ENCODE results near the gene HDHD3.

HDHD3 gene

GRCh38 chr9:113395000-113395861 is 18.4 kb upstream of the HDHD3 start:
- no peak overlapping the region for H3K27ac ChIP-seq
- peaks cover 5% of the 10 kb centered on the region; the same call in 1 of the 2 replicates for H3K36me3 ChIP-seq (ENCODE audit: insufficient read depth, low read length)
- no peaks in the 10 kb centered on the region for H3K9me3 ChIP-seq (ENCODE audit: low read depth, low read length)
- DNase-seq (ENCODE audit: low read depth, low spot score): no peak
- no peak for TF ChIP-seq EZH2 (IDR thresholded peaks at IDR 0.05)
- TF ChIP-seq POLR2AphosphoS5 (IDR thresholded peaks at IDR 0.05; ENCODE audit: borderline replicate concordance, low read depth, low read length): no peak
- no peak overlapping the region for H3K4me3 ChIP-seq
- no peak overlapping the region for H3K9ac ChIP-seq (ENCODE audit: insufficient read length)

GRCh38 chr9:113393281-113393680 is 16.5 kb upstream of the HDHD3 start:
- TF ChIP-seq FOXP2 (optimal IDR thresholded peaks at IDR 0.05; ENCODE audit: control extremely low read depth, extremely low read length, insufficient read depth): no peak
- TF ChIP-seq EZH2 (IDR thresholded peaks at IDR 0.05): no peak
- no peak for TF ChIP-seq POLR2AphosphoS5 (IDR thresholded peaks at IDR 0.05; ENCODE audit: borderline replicate concordance, low read depth, low read length)
- no peak overlapping the region for H3K4me3 ChIP-seq
- no peak for DNase-seq (ENCODE audit: low read depth, low spot score)
- no peaks in the 10 kb centered on the region for H3K9me3 ChIP-seq (ENCODE audit: low read depth, low read length)
- peaks cover 5% of the 10 kb centered on the region; the same call in 1 of the 2 replicates for H3K36me3 ChIP-seq (ENCODE audit: insufficient read depth, low read length)
- no peak overlapping the region for H3K27ac ChIP-seq
- H3K9ac ChIP-seq (ENCODE audit: insufficient read length): no peak overlapping the region

GRCh38 chr9:113391917-113392316 is 15.1 kb upstream of the HDHD3 start:
- peaks cover 9% of the 10 kb centered on the region; the same call in 1 of the 2 replicates for H3K36me3 ChIP-seq (ENCODE audit: insufficient read depth, low read length)
- no peak for TF ChIP-seq FOXP2 (optimal IDR thresholded peaks at IDR 0.05; ENCODE audit: control extremely low read depth, extremely low read length, insufficient read depth)
- TF ChIP-seq POLR2AphosphoS5 (IDR thresholded peaks at IDR 0.05; ENCODE audit: borderline replicate concordance, low read depth, low read length): no peak
- TF ChIP-seq EZH2 (IDR thresholded peaks at IDR 0.05): no peak
- no peak for DNase-seq (ENCODE audit: low read depth, low spot score)
- no peak overlapping the region for H3K4me3 ChIP-seq
- no peak overlapping the region for H3K9ac ChIP-seq (ENCODE audit: insufficient read length)
- H3K9me3 ChIP-seq (ENCODE audit: low read depth, low read length): no peaks in the 10 kb centered on the region
- H3K27ac ChIP-seq: no peak overlapping the region

GRCh38 chr9:113390192-113390960 is 13.6 kb upstream of the HDHD3 start:
- TF ChIP-seq POLR2AphosphoS5 (IDR thresholded peaks at IDR 0.05; ENCODE audit: borderline replicate concordance, low read depth, low read length) (no peak), FOXP2 (optimal IDR thresholded peaks at IDR 0.05; ENCODE audit: control extremely low read depth, extremely low read length, insufficient read depth) (no peak), EZH2 (IDR thresholded peaks at IDR 0.05) (no peak)
- Histone ChIP-seq H3K9ac (ENCODE audit: insufficient read length) (no peak overlapping the region), H3K4me3 (no peak overlapping the region), H3K27ac (no peak overlapping the region), H3K9me3 (ENCODE audit: low read depth, low read length) (no peaks in the 10 kb centered on the region), H3K36me3 (ENCODE audit: insufficient read depth, low read length) (peaks cover 9% of the 10 kb centered on the region; the same call in 1 of the 2 replicates)
- no peak for DNase-seq (ENCODE audit: low read depth, low spot score)

GRCh38 chr9:113389451-113389850 is 12.7 kb upstream of the HDHD3 start:
- no peak overlapping the region for H3K27ac ChIP-seq
- no peak overlapping the region for H3K4me3 ChIP-seq
- no peak for DNase-seq (ENCODE audit: low read depth, low spot score)
- no peaks in the 10 kb centered on the region for H3K9me3 ChIP-seq (ENCODE audit: low read depth, low read length)
- peaks cover 9% of the 10 kb centered on the region; the same call in 1 of the 2 replicates for H3K36me3 ChIP-seq (ENCODE audit: insufficient read depth, low read length)
- no peak overlapping the region for H3K9ac ChIP-seq (ENCODE audit: insufficient read length)
- TF ChIP-seq POLR2AphosphoS5 (IDR thresholded peaks at IDR 0.05; ENCODE audit: borderline replicate concordance, low read depth, low read length) (no peak), EZH2 (IDR thresholded peaks at IDR 0.05) (no peak), FOXP2 (optimal IDR thresholded peaks at IDR 0.05; ENCODE audit: control extremely low read depth, extremely low read length, insufficient read depth) (no peak)

GRCh38 chr9:113388833-113389232 is 12.0 kb upstream of the HDHD3 start:
- H3K9ac ChIP-seq (ENCODE audit: insufficient read length): no peak overlapping the region
- H3K27ac ChIP-seq: no peak overlapping the region
- H3K36me3 ChIP-seq (ENCODE audit: insufficient read depth, low read length): peaks cover 9% of the 10 kb centered on the region; the same call in 1 of the 2 replicates
- no peak for DNase-seq (ENCODE audit: low read depth, low spot score)
- TF ChIP-seq FOXP2 (optimal IDR thresholded peaks at IDR 0.05; ENCODE audit: control extremely low read depth, extremely low read length, insufficient read depth): no peak
- no peak for TF ChIP-seq POLR2AphosphoS5 (IDR thresholded peaks at IDR 0.05; ENCODE audit: borderline replicate concordance, low read depth, low read length)
- no peak for TF ChIP-seq EZH2 (IDR thresholded peaks at IDR 0.05)
- H3K4me3 ChIP-seq: no peak overlapping the region
- H3K9me3 ChIP-seq (ENCODE audit: low read depth, low read length): no peaks in the 10 kb centered on the region

GRCh38 chr9:113387560-113388230 is 10.9 kb upstream of the HDHD3 start:
- H3K36me3 ChIP-seq (ENCODE audit: insufficient read depth, low read length): peaks cover 9% of the 10 kb centered on the region; the same call in 1 of the 2 replicates
- no peak overlapping the region for H3K9ac ChIP-seq (ENCODE audit: insufficient read length)
- H3K9me3 ChIP-seq (ENCODE audit: low read depth, low read length): no peaks in the 10 kb centered on the region
- no peak for TF ChIP-seq EZH2 (IDR thresholded peaks at IDR 0.05)
- no peak overlapping the region for H3K27ac ChIP-seq
- no peak for DNase-seq (ENCODE audit: low read depth, low spot score)
- no peak overlapping the region for H3K4me3 ChIP-seq
